Measurements from ENCODE around the gene AKAP6. TPM values are rescaled to one million over a fixed set of nuclear protein-coding genes. Genes with fewer than 3 reads are reported as not detected.

AKAP6 gene
- total RNA-seq, 1 experiment from 2014 or later: 2.3 TPM

DNA sequence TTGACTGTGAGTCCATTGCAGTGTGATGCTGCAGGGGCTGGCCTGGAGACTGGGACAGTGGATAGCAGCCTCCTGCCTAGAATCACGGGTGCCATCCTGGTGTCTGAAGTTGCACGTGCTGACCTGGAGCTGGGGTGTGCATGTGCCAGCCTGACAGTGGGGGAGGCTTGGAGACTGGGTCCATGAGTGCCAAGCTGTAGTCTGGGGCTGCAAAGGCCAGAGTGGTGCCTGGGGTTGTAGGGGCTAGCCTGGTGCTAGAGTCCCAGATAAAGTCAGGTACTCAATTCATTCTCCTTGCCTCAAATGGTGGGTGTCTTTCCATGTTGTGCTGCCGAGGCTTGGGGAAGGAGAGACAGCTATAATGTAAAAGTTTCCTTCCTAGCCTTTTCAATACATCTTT, 427.7 kb downstream of the AKAP6 start:
- H3K36me3 ChIP-seq (ENCODE audit: insufficient read depth, low read length): no peaks in the 10 kb centered on the region
- H3K9me3 ChIP-seq (ENCODE audit: low read length): peaks cover 13% of the 10 kb centered on the region
- H3K4me1 ChIP-seq (ENCODE audit: low read length): no peaks in the 10 kb centered on the region
- DNase-seq: no peak
- no peaks in the 10 kb centered on the region for H3K27me3 ChIP-seq (ENCODE audit: low read length)
- no peaks in the 10 kb centered on the region for H3K79me2 ChIP-seq (ENCODE audit: low read length)
- no peak overlapping the region for H3K9ac ChIP-seq (ENCODE audit: low read length)
- H3K9me2 ChIP-seq (replicated peaks; ENCODE audit: insufficient read depth, low read length): no peaks in the 10 kb centered on the region
- H4K20me1 ChIP-seq (ENCODE audit: insufficient read depth, low read depth, low read length): no peaks in the 10 kb centered on the region
- H3K4me3 ChIP-seq (ENCODE audit: low read length): no peak overlapping the region
- no peak overlapping the region for H2AFZ ChIP-seq (ENCODE audit: low read length)
- no peak overlapping the region for H3K4me2 ChIP-seq (ENCODE audit: low read depth, low read length, poor library complexity, severe bottlenecking)
- H3K27ac ChIP-seq (ENCODE audit: low read length): no peak overlapping the region

DNA sequence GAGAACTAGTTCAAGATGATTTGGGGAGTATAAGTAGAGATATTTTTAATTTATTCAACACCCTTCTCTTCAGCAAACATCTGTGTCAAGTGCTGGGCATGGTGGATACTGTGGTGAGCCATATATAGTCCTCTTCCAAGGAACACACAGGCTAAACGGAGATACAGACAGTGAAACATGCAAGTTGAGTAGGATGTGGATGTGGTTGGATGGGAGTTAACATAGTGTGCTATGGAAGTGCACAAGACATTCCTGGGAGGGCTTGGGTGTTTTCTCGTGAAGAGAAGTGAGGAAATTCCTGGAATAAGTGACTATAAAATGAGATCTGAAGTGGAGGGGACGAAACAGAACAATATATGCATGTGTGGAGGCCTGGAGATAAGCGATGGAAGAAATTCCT, 428.5 kb downstream of the AKAP6 start:
- H2AFZ ChIP-seq (ENCODE audit: low read length): no peak overlapping the region
- no peaks in the 10 kb centered on the region for H3K9me2 ChIP-seq (replicated peaks; ENCODE audit: insufficient read depth, low read length)

DNA sequence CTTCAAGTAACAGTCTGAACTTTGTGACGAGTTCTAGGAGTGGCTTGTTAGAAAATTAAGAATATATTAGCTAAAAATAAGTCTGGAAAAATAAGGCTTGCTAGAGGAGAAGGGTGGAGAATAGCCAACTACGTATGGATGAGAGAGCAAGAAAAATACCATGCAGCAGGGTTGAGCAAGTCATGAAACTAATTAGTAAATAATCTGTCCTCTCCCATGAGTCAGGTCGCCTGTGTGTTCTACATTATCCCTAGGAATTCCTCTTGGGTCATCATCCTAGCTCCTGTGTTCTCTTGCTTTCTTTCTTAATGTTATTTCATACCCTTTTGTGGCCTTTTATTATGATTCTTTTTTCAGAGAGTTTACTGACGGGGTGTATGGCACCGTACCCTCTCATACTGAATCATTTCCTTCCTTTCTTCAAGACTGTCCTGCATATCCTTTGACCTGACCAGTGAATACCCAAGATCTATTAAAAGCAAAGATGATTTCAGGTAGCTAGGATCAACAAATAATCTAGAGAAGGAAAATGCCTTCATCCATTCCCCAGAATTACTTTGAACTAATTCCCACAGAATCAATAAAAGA, 432.4 kb downstream of the AKAP6 start:
- H3K27ac ChIP-seq (ENCODE audit: low read length): no peak overlapping the region
- no peak for DNase-seq
- H3K4me2 ChIP-seq (ENCODE audit: low read depth, low read length, poor library complexity, severe bottlenecking): no peak overlapping the region
- no peak overlapping the region for H3K9ac ChIP-seq (ENCODE audit: low read length)
- H3K4me3 ChIP-seq (ENCODE audit: low read length): no peak overlapping the region
- H3K9me2 ChIP-seq (replicated peaks; ENCODE audit: insufficient read depth, low read length): no peaks in the 10 kb centered on the region
- no peaks in the 10 kb centered on the region for H4K20me1 ChIP-seq (ENCODE audit: insufficient read depth, low read depth, low read length)
- H3K36me3 ChIP-seq (ENCODE audit: insufficient read depth, low read length): no peaks in the 10 kb centered on the region
- no peaks in the 10 kb centered on the region for H3K4me1 ChIP-seq (ENCODE audit: low read length)
- H2AFZ ChIP-seq (ENCODE audit: low read length): no peak overlapping the region
- H3K27me3 ChIP-seq (ENCODE audit: low read length): no peaks in the 10 kb centered on the region
- H3K9me3 ChIP-seq (ENCODE audit: low read length): peaks cover under 1% of the 10 kb centered on the region; the same call in 1 of the 2 replicates
- no peaks in the 10 kb centered on the region for H3K79me2 ChIP-seq (ENCODE audit: low read length)

More for the DNA sequence above, 428.5 kb downstream of the AKAP6 start:
- Histone ChIP-seq H3K9ac (ENCODE audit: low read length) (no peak overlapping the region), H3K4me3 (ENCODE audit: low read length) (no peak overlapping the region), H3K4me1 (ENCODE audit: low read length) (no peaks in the 10 kb centered on the region), H4K20me1 (ENCODE audit: insufficient read depth, low read depth, low read length) (no peaks in the 10 kb centered on the region), H3K4me2 (ENCODE audit: low read depth, low read length, poor library complexity, severe bottlenecking) (no peak overlapping the region), H3K27me3 (ENCODE audit: low read length) (no peaks in the 10 kb centered on the region), H3K36me3 (ENCODE audit: insufficient read depth, low read length) (no peaks in the 10 kb centered on the region), H3K9me3 (ENCODE audit: low read length) (peaks cover 13% of the 10 kb centered on the region), H3K79me2 (ENCODE audit: low read length) (no peaks in the 10 kb centered on the region), H3K27ac (ENCODE audit: low read length) (no peak overlapping the region)
- DNase-seq: no peak

DNA sequence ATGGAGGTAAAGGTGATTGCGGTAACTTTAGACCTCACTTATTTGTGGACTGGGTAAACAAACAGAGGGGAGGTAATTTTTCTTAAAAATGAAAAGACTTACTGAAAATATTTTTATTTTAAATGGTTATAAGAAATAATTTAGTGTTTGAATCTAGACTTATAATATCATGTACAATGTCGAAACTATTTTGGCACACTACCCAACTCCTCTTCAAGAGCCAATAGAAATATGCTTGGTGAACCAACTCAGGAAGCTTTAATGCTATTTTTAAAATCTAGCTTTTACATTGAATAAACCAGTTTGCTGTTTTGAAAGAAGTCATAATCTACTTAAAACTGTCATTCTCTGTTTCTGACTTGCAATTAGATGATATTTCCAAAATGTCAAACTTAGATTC, 433.8 kb downstream of the AKAP6 start:
- no peaks in the 10 kb centered on the region for H3K9me3 ChIP-seq (ENCODE audit: low read length)
- no peaks in the 10 kb centered on the region for H3K4me1 ChIP-seq (ENCODE audit: low read length)
- H2AFZ ChIP-seq (ENCODE audit: low read length): no peak overlapping the region
- H3K9me2 ChIP-seq (replicated peaks; ENCODE audit: insufficient read depth, low read length): no peaks in the 10 kb centered on the region
- no peaks in the 10 kb centered on the region for H3K36me3 ChIP-seq (ENCODE audit: insufficient read depth, low read length)
- no peaks in the 10 kb centered on the region for H3K79me2 ChIP-seq (ENCODE audit: low read length)
- no peak overlapping the region for H3K4me2 ChIP-seq (ENCODE audit: low read depth, low read length, poor library complexity, severe bottlenecking)
- H3K27ac ChIP-seq (ENCODE audit: low read length): no peak overlapping the region
- 0 out of 2 replicates have a peak, but pooled peaks cover 2% of the 10 kb centered on the region for H3K27me3 ChIP-seq (ENCODE audit: low read length)
- no peak overlapping the region for H3K4me3 ChIP-seq (ENCODE audit: low read length)
- no peak overlapping the region for H3K9ac ChIP-seq (ENCODE audit: low read length)
- no peak for DNase-seq
- H4K20me1 ChIP-seq (ENCODE audit: insufficient read depth, low read depth, low read length): no peaks in the 10 kb centered on the region

DNA sequence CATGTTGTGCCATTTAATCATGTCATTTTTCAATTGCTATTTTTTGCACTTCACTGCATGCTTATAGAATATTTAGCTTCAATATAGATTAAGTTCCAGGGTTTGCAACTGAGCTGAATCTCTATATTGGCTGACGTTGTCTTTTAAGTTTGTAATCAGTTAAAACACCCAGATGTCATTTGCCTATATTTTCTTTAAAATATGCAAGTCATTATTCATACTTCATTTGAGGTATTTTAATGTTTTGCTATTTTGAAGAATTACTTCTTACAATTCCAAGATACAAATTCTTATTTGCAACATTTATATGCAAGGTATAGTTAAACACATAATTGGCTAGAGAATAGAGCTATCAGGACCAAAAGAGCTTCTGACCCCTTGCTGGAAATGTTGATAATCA, 434.6 kb downstream of the AKAP6 start:
- H3K79me2 ChIP-seq (ENCODE audit: low read length): no peaks in the 10 kb centered on the region
- no peaks in the 10 kb centered on the region for H3K9me3 ChIP-seq (ENCODE audit: low read length)
- no peaks in the 10 kb centered on the region for H3K4me1 ChIP-seq (ENCODE audit: low read length)
- no peak overlapping the region for H3K27ac ChIP-seq (ENCODE audit: low read length)
- no peaks in the 10 kb centered on the region for H4K20me1 ChIP-seq (ENCODE audit: insufficient read depth, low read depth, low read length)
- no peak for DNase-seq
- no peaks in the 10 kb centered on the region for H3K9me2 ChIP-seq (replicated peaks; ENCODE audit: insufficient read depth, low read length)
- no peaks in the 10 kb centered on the region for H3K36me3 ChIP-seq (ENCODE audit: insufficient read depth, low read length)
- H3K4me3 ChIP-seq (ENCODE audit: low read length): no peak overlapping the region
- H3K27me3 ChIP-seq (ENCODE audit: low read length): 0 out of 2 replicates have a peak, but pooled peaks cover 2% of the 10 kb centered on the region
- no peak overlapping the region for H3K9ac ChIP-seq (ENCODE audit: low read length)
- H3K4me2 ChIP-seq (ENCODE audit: low read depth, low read length, poor library complexity, severe bottlenecking): no peak overlapping the region
- H2AFZ ChIP-seq (ENCODE audit: low read length): no peak overlapping the region

- H2AFZ ChIP-seq (ENCODE audit: low read length): no peak overlapping the region
Observed at GRCh38 chr14:32764131-32764530, 435.0 kb downstream of the AKAP6 start.

GRCh38 chr14:32770422-32770821, 441.3 kb downstream of the AKAP6 start:
- Histone ChIP-seq H4K20me1 (ENCODE audit: insufficient read depth, low read depth, low read length) (no peaks in the 10 kb centered on the region), H3K4me3 (ENCODE audit: low read length) (no peak overlapping the region), H3K27me3 (ENCODE audit: low read length) (0 out of 2 replicates have a peak, but pooled peaks cover 2% of the 10 kb centered on the region), H3K27ac (ENCODE audit: low read length) (no peak overlapping the region), H3K4me2 (ENCODE audit: low read depth, low read length, poor library complexity, severe bottlenecking) (no peak overlapping the region), H3K79me2 (ENCODE audit: low read length) (no peaks in the 10 kb centered on the region), H3K9me2 (replicated peaks; ENCODE audit: insufficient read depth, low read length) (no peaks in the 10 kb centered on the region), H3K9me3 (ENCODE audit: low read length) (no peaks in the 10 kb centered on the region), H3K4me1 (ENCODE audit: low read length) (no peaks in the 10 kb centered on the region), H3K9ac (ENCODE audit: low read length) (no peak overlapping the region), H2AFZ (ENCODE audit: low read length) (no peak overlapping the region), H3K36me3 (ENCODE audit: insufficient read depth, low read length) (no peaks in the 10 kb centered on the region)
- no peak for DNase-seq

More at GRCh38 chr14:32764131-32764530, 435.0 kb downstream of the AKAP6 start:
- Histone ChIP-seq H3K9me3 (ENCODE audit: low read length) (no peaks in the 10 kb centered on the region), H4K20me1 (ENCODE audit: insufficient read depth, low read depth, low read length) (no peaks in the 10 kb centered on the region), H3K9ac (ENCODE audit: low read length) (no peak overlapping the region), H3K4me1 (ENCODE audit: low read length) (no peaks in the 10 kb centered on the region), H3K27ac (ENCODE audit: low read length) (no peak overlapping the region), H3K9me2 (replicated peaks; ENCODE audit: insufficient read depth, low read length) (no peaks in the 10 kb centered on the region), H3K36me3 (ENCODE audit: insufficient read depth, low read length) (no peaks in the 10 kb centered on the region), H3K27me3 (ENCODE audit: low read length) (0 out of 2 replicates have a peak, but pooled peaks cover 2% of the 10 kb centered on the region), H3K4me3 (ENCODE audit: low read length) (no peak overlapping the region), H3K79me2 (ENCODE audit: low read length) (no peaks in the 10 kb centered on the region), H3K4me2 (ENCODE audit: low read depth, low read length, poor library complexity, severe bottlenecking) (no peak overlapping the region)
- no peak for DNase-seq

DNA sequence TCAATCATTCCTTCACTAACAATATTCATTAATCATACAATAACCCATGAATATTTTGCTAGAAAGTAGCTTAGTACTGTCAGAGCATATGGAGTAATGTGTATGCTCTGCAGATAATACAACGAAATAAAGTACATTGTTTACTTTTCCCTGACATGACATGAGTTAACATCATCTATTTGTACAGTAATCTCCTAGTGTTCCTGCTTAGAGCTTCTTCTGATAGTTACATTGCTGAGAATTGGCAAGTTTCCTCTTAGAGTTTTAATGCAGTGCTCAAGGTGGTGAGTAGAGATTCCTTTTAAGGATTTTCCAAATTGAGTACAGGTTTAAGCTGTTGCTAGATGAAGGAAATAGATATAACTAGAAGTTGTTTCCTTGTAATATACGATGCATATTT, 445.1 kb downstream of the AKAP6 start:
- Histone ChIP-seq H2AFZ (ENCODE audit: low read length) (no peak overlapping the region), H3K4me2 (ENCODE audit: low read depth, low read length, poor library complexity, severe bottlenecking) (no peak overlapping the region), H4K20me1 (ENCODE audit: insufficient read depth, low read depth, low read length) (no peaks in the 10 kb centered on the region), H3K4me3 (ENCODE audit: low read length) (no peak overlapping the region), H3K79me2 (ENCODE audit: low read length) (no peaks in the 10 kb centered on the region), H3K27ac (ENCODE audit: low read length) (no peak overlapping the region), H3K9ac (ENCODE audit: low read length) (no peak overlapping the region), H3K9me3 (ENCODE audit: low read length) (no peaks in the 10 kb centered on the region), H3K4me1 (ENCODE audit: low read length) (no peaks in the 10 kb centered on the region), H3K27me3 (ENCODE audit: low read length) (no peaks in the 10 kb centered on the region), H3K36me3 (ENCODE audit: insufficient read depth, low read length) (no peaks in the 10 kb centered on the region), H3K9me2 (replicated peaks; ENCODE audit: insufficient read depth, low read length) (no peaks in the 10 kb centered on the region)
- DNase-seq: no peak

All from Karpas-422 (cell line).